HEK293 (cell line): ENCODE results near the gene ISG20L2.

ENCODE experiments used
- AEBP2 ChIP-seq: fragments of 450-650 bp; formaldehyde crosslinking; IDR thresholded peaks from 2 replicates; pipeline ENCODE4 v1.5.1; 2016; ENCODE audit warnings: missing biosample characterization, missing genetic modification characterization, borderline replicate concordance
- ELK4 ChIP-seq: IDR thresholded peaks from 2 replicates; pipeline ENCODE4 v1.6.1; 2011; ENCODE audit warnings: mild to moderate bottlenecking, low read depth, low read length, borderline replicate concordance
- HOXD13 ChIP-seq: sonication (generic); formaldehyde crosslinking; IDR thresholded peaks from 2 replicates; pipeline ENCODE4 v1.8.0; 2022; ENCODE audit warnings: missing genetic modification reagents, borderline replicate concordance
- SALL2 ChIP-seq: fragments of 450-650 bp; formaldehyde crosslinking; IDR thresholded peaks from 2 replicates; pipeline ENCODE4 v1.5.0; 2017; ENCODE audit warnings: missing biosample characterization, mild to moderate bottlenecking, missing genetic modification characterization, borderline replicate concordance
- TSHZ1 ChIP-seq: fragments of 450-650 bp; formaldehyde crosslinking; IDR thresholded peaks from 2 replicates; pipeline ENCODE4 v1.5.1; 2016; ENCODE audit warnings: missing biosample characterization, missing genetic modification characterization, borderline replicate concordance
- WT1 ChIP-seq: fragments of 450-650 bp; formaldehyde crosslinking; IDR thresholded peaks from 2 replicates; pipeline ENCODE4 v1.5.1; 2016; ENCODE audit warnings: missing biosample characterization, missing genetic modification characterization
- ZBTB21 ChIP-seq: fragments of 450-650 bp; formaldehyde crosslinking; IDR thresholded peaks from 2 replicates; pipeline ENCODE4 v1.5.1; 2017; ENCODE audit warnings: missing biosample characterization, missing genetic modification characterization
- ZBTB44 ChIP-seq: fragments of 450-650 bp; IDR thresholded peaks from 2 replicates; pipeline ENCODE4 v1.5.1; 2018; ENCODE audit warnings: missing biosample characterization, mild to moderate bottlenecking, missing genetic modification characterization
- ZBTB6 ChIP-seq: fragments of 450-650 bp; formaldehyde crosslinking; IDR thresholded peaks from 2 replicates; pipeline ENCODE4 v1.5.1; 2017; ENCODE audit warnings: missing biosample characterization, missing genetic modification characterization
- ZNF174 ChIP-seq: fragments of 450-650 bp; formaldehyde crosslinking; IDR thresholded peaks from 2 replicates; pipeline ENCODE4 v1.5.0; 2017; ENCODE audit warnings: missing biosample characterization, mild to moderate bottlenecking, missing genetic modification characterization
- ZNF366 ChIP-seq: fragments of 450-650 bp; formaldehyde crosslinking; conservative IDR thresholded peaks from 2 replicates; pipeline ENCODE4 v1.5.1; 2016; ENCODE audit warnings: missing biosample characterization, missing genetic modification characterization
- ZNF426 ChIP-seq: fragments of 450-650 bp; formaldehyde crosslinking; IDR thresholded peaks from 2 replicates; pipeline ENCODE4 v1.5.1; 2017; ENCODE audit warnings: missing biosample characterization, missing genetic modification characterization, mild to moderate bottlenecking, inconsistent platforms, moderate library complexity
- ZNF514 ChIP-seq: fragments of 450-650 bp; formaldehyde crosslinking; IDR thresholded peaks from 2 replicates; pipeline ENCODE4 v1.5.1; 2016; ENCODE audit warnings: missing biosample characterization, missing genetic modification characterization
- ZNF518A ChIP-seq: fragments of 450-650 bp; formaldehyde crosslinking; conservative IDR thresholded peaks from 2 replicates; pipeline ENCODE4 v1.5.1; 2016; ENCODE audit warnings: low read depth, missing biosample characterization, missing genetic modification characterization
- ZNF610 ChIP-seq: fragments of 450-650 bp; formaldehyde crosslinking; IDR thresholded peaks from 2 replicates; pipeline ENCODE4 v1.5.1; 2016; ENCODE audit warnings: missing biosample characterization, missing genetic modification characterization, borderline replicate concordance
- ZNF623 ChIP-seq: fragments of 450-650 bp; formaldehyde crosslinking; IDR thresholded peaks from 2 replicates; pipeline ENCODE4 v1.5.1; 2016; ENCODE audit warnings: missing biosample characterization, missing genetic modification characterization
- TF ChIP-seq, protein P1 (sequence below): fragments of 450-650 bp; formaldehyde crosslinking; IDR thresholded peaks from 2 replicates; pipeline ENCODE4 v1.5.1; 2017; ENCODE audit warnings: missing biosample characterization, missing genetic modification characterization
- TF ChIP-seq, protein P2 (sequence below): fragments of 450-650 bp; formaldehyde crosslinking; IDR thresholded peaks from 2 replicates; pipeline ENCODE4 v1.5.1; 2016; ENCODE audit warnings: missing biosample characterization, missing genetic modification characterization

The ISG20L2 gene

DNA sequence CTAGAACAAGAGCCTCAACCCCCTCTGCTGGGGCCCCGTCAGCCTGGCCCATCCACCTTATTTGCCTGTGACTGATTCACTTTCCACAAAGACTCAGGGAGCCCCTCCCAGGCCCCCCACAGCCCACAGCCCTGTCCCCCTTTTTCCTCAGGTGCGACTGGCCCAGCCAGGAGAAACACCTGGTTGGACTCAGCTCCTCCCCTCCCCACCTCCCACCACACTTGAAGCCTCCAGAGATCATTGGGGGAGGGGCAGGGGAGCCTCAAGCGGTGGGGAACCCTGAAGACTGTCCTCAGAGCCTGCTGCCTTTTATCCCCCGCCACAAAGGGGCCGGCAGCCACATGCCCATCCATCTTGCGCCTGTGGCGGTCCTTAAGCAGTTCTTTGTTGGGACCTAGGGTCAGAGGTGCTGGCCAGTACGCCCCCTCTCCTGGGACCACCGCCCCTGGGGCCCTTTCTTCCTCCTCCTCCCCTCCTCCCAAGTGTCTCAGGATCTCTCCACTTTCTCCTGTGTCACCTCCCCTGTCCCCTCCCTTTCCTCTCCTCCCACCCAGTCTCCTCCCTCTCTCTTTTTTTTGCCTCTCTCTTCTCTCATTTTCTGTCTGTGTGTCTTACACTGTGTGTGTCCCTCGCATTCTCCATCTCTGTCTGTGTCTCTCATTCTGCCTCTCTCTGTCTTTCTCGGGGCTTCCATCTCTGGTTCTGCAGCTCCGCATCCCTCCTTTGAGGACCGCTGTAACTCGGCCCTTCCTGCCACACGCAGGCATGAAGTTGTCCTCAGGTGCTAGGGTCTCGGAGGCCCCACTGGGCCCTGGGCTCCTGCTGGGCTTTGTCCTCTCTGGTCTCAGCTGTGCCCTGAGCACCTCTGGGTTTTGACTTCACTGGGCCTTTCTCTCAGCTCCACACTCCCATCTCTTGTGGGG lies 35.4 kb downstream of the ISG20L2 start (continued):
- no peak for TF ChIP-seq SALL2 (tag by site-specific recombination)
- TF ChIP-seq, protein P1, sequence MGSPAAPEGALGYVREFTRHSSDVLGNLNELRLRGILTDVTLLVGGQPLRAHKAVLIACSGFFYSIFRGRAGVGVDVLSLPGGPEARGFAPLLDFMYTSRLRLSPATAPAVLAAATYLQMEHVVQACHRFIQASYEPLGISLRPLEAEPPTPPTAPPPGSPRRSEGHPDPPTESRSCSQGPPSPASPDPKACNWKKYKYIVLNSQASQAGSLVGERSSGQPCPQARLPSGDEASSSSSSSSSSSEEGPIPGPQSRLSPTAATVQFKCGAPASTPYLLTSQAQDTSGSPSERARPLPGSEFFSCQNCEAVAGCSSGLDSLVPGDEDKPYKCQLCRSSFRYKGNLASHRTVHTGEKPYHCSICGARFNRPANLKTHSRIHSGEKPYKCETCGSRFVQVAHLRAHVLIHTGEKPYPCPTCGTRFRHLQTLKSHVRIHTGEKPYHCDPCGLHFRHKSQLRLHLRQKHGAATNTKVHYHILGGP = no peak
- no peak for TF ChIP-seq ZBTB6 (tag by site-specific recombination)
- no peak for TF ChIP-seq ZNF174
- no peak for TF ChIP-seq ZNF518A
- TF ChIP-seq ZNF610 (tag by site-specific recombination) = no peak
- TF ChIP-seq, protein P2, sequence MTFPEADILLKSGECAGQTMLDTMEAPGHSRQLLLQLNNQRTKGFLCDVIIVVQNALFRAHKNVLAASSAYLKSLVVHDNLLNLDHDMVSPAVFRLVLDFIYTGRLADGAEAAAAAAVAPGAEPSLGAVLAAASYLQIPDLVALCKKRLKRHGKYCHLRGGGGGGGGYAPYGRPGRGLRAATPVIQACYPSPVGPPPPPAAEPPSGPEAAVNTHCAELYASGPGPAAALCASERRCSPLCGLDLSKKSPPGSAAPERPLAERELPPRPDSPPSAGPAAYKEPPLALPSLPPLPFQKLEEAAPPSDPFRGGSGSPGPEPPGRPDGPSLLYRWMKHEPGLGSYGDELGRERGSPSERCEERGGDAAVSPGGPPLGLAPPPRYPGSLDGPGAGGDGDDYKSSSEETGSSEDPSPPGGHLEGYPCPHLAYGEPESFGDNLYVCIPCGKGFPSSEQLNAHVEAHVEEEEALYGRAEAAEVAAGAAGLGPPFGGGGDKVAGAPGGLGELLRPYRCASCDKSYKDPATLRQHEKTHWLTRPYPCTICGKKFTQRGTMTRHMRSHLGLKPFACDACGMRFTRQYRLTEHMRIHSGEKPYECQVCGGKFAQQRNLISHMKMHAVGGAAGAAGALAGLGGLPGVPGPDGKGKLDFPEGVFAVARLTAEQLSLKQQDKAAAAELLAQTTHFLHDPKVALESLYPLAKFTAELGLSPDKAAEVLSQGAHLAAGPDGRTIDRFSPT (tag by site-specific recombination) = 0 out of 2 replicates have a peak, but pooled peaks have one; percentile 2
- peak; percentile 94 for TF ChIP-seq WT1
- TF ChIP-seq ZNF366 (tag by site-specific recombination) = peak; percentile 94
- no peak for TF ChIP-seq TSHZ1 (tag by site-specific recombination)
- TF ChIP-seq ZNF623 (tag by site-specific recombination) = no peak
- no peak for TF ChIP-seq ZBTB21 (tag by site-specific recombination)
- TF ChIP-seq ZNF426 = no peak
- TF ChIP-seq AEBP2 = no peak
- no peak for TF ChIP-seq ZBTB44 (tag by site-specific recombination)
- no peak for TF ChIP-seq ZNF514 (tag by site-specific recombination)
- TF ChIP-seq HOXD13 (CRISPR knock-in tag) = no peak
- no peak for TF ChIP-seq ELK4
